CD4-positive, alpha-beta memory T cell (primary cell): ENCODE measurements around the gene DYSF. TPM values are rescaled to one million over a fixed set of nuclear protein-coding genes. Genes with fewer than 3 reads are reported as not detected.

ENCODE experiments used
- CTCF ChIA-PET: fragments of 350-600 bp; sonication (Branson Sonifier 250); formaldehyde crosslinking; loops from one replicate; lab custom pipeline; 2021; ENCODE audit warnings: inconsistent platforms; ENCODE audit not compliant: partially characterized antibody; lab: Charles Lee
- POLR2A ChIA-PET: fragments of 350-600 bp; sonication (Branson Sonifier 250); formaldehyde crosslinking; loops from one replicate; lab custom pipeline; 2021; ENCODE audit not compliant: partially characterized antibody; lab: Charles Lee
- DNase-seq, 5 donors: peaks; one replicate each; pipeline versions ENCODE4 v3.0.0 to v3.0.0-alpha.2; 2020 to 2022; ENCODE audit warnings: mixed read lengths in 1 of 5
- H3K27ac ChIP-seq: one replicate; pipeline ENCODE4 v1.7.0; 2013; ENCODE audit warnings: low read depth, low read length
- H3K27me3 ChIP-seq: 2 replicates; pipeline ENCODE4 v1.7.0; 2013; ENCODE audit warnings: mild to moderate bottlenecking, low read length, moderate library complexity; ENCODE audit not compliant: insufficient read depth
- H3K36me3 ChIP-seq: 2 replicates; pipeline ENCODE4 v1.7.0; 2013; ENCODE audit warnings: mild to moderate bottlenecking, low read length, moderate library complexity; ENCODE audit not compliant: insufficient read depth
- H3K4me1 ChIP-seq: 2 replicates; pipeline ENCODE4 v1.7.0; 2013; ENCODE audit warnings: mild to moderate bottlenecking, low read length, moderate library complexity; ENCODE audit not compliant: insufficient read depth
- H3K4me3 ChIP-seq, 2 donors: one replicate each; pipeline ENCODE4 v1.7.0; 2013; ENCODE audit warnings: low read length in 2 of 2, mild to moderate bottlenecking in 1 of 2
- H3K9me3 ChIP-seq, 2 donors: one replicate each; pipeline ENCODE4 v1.7.0; 2013; ENCODE audit warnings: low read length in 2 of 2, control low read depth in 1 of 2; ENCODE audit not compliant: control insufficient read depth in 1 of 2
- H3K27ac Mint-ChIP-seq, 7 donors: one replicate each; pipeline ENCODE4 v1.8.0; 2020 to 2021; ENCODE audit warnings: mixed read lengths in 7 of 7, mild to moderate bottlenecking in 6 of 7, inconsistent platforms in 3 of 7, moderate library complexity in 3 of 7
- H3K27me3 Mint-ChIP-seq, 2 donors: one replicate each; pipeline ENCODE4 v1.8.0; 2020 to 2021; ENCODE audit warnings: mixed read lengths in 2 of 2
- H3K36me3 Mint-ChIP-seq, 2 donors: one replicate each; pipeline ENCODE4 v1.8.0; 2020 to 2021; ENCODE audit warnings: mixed read lengths in 2 of 2, inconsistent platforms in 1 of 2, mild to moderate bottlenecking in 1 of 2
- H3K4me1 Mint-ChIP-seq, 4 donors: one replicate each; pipeline ENCODE4 v1.8.0; 2020 to 2021; ENCODE audit warnings: mixed read lengths in 4 of 4, mild to moderate bottlenecking in 1 of 4
- H3K4me3 Mint-ChIP-seq, 8 donors: one replicate each; pipeline ENCODE4 v1.8.0; 2020 to 2021; ENCODE audit warnings: mixed read lengths in 8 of 8, mild to moderate bottlenecking in 7 of 8, moderate library complexity in 6 of 8, inconsistent platforms in 3 of 8
- H3K9me3 Mint-ChIP-seq, 8 donors: one replicate each; pipeline ENCODE4 v1.8.0; 2020 to 2021; ENCODE audit warnings: mixed read lengths in 8 of 8, mild to moderate bottlenecking in 5 of 8, inconsistent platforms in 3 of 8, moderate library complexity in 1 of 8
- intact Hi-C: fragments of 100-400 bp; cut with micrococcal nuclease; formaldehyde crosslinking; loops from one replicate; pipeline ENCODE4 v1.15.1; 2023
- polyA plus RNA-seq, 2 donors: library from polyadenylated mRNA; unstranded; fragments of 300-500 nt; fragmentation: Illumina TruSeq; gene quantifications; one replicate each; pipeline ENCODE4 v1.2.3, GENCODE V29; 2021
- total RNA-seq, 2 experiments: library from RNA; stranded (reverse); gene quantifications; one replicate each; pipeline ENCODE4 v1.2.3, GENCODE V29; 2021

The DYSF gene
- total and polyA plus RNA-seq, 4 experiments from 2014 or later, result 0.28 to 0.49 TPM; not detected in 2

DNA sequence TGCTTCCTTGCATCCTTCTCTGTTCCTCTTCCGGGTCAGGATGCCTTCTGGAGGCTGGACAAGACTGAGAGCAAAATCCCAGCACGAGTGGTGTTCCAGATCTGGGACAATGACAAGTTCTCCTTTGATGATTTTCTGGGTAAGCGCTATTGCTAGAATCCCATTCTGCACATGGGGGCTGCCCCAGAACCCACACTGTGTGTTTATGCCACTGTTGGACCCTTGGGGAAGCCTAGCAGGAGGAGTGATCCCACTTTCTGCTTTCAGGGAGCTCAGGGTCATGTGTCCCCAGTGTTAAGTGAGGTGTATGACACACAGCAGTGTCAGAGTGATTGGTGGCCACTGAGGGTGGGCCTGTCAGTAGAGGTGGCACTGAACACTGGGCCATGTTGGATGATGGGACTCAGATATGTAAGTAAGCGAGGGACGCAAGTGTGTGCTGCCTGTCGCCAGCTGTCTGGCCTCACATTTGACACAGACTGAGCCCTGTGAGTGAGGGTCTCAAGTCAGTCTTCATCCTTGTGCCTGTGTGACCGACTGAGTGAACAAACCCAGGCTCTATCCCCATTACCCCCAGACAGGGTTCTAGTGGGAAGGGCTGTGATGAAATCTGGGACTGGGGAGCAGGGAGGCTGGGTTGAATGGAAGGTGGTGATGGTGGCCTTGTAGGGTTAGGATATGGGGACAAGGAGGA, 220.9 kb downstream of the DYSF start:
- ChIA-PET CTCF (no interaction called here), POLR2A (no interaction called here)
- no peaks in the 10 kb centered on the region for H3K27me3 ChIP-seq
- H3K36me3 Mint-ChIP-seq, result no peaks in the 10 kb centered on the region
- no peak overlapping the region for H3K27ac ChIP-seq
- H3K36me3 ChIP-seq, result no peaks in the 10 kb centered on the region
- no peaks in the 10 kb centered on the region for H3K9me3 Mint-ChIP-seq
- no peaks in the 10 kb centered on the region for H3K9me3 ChIP-seq
- no peak overlapping the region for H3K27ac Mint-ChIP-seq
- H3K4me1 Mint-ChIP-seq, result no peaks in the 10 kb centered on the region
- no peak overlapping the region for H3K4me3 Mint-ChIP-seq
- no peaks in the 10 kb centered on the region for H3K4me1 ChIP-seq
- no peak for DNase-seq
- intact Hi-C loops, result no loop called here
- peaks cover 2 to 4% of the 10 kb centered on the region in 2 donors for H3K27me3 Mint-ChIP-seq
- no peak overlapping the region for H3K4me3 ChIP-seq

DNA sequence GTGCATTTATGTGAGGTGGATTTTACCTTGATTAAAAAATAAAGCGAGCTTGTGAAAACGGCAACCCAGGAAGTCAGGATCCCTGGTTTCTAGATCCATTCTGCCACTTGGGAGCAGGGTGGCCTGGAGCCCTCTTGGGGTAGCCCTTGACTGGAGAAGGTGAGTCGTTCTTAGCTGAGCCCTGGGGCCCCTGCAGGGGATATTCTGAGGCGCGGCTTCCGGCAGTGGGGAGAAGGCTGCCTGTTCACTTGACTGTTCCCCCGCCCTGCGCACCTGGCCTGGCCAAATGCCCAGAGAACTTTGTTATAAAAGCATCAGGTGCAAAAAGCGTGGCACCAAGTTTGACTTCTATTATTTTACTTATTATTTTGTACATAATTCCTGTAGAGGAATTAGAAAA, 221.9 kb downstream of the DYSF start:
- no peak overlapping the region for H3K4me3 Mint-ChIP-seq
- no peaks in the 10 kb centered on the region for H3K36me3 Mint-ChIP-seq
- intact Hi-C loops, result no loop called here
- no peaks in the 10 kb centered on the region for H3K9me3 ChIP-seq
- no peaks in the 10 kb centered on the region for H3K36me3 ChIP-seq
- peaks cover 2 to 4% of the 10 kb centered on the region in 2 donors for H3K27me3 Mint-ChIP-seq
- H3K9me3 Mint-ChIP-seq, result no peaks in the 10 kb centered on the region
- no peak overlapping the region for H3K27ac ChIP-seq
- no peaks in the 10 kb centered on the region for H3K4me1 ChIP-seq
- H3K27me3 ChIP-seq, result no peaks in the 10 kb centered on the region
- ChIA-PET POLR2A (no interaction called here), CTCF (no interaction called here)
- no peak overlapping the region for H3K4me3 ChIP-seq
- H3K4me1 Mint-ChIP-seq, result no peaks in the 10 kb centered on the region
- H3K27ac Mint-ChIP-seq, result no peak overlapping the region
- DNase-seq, result no peak

DNA sequence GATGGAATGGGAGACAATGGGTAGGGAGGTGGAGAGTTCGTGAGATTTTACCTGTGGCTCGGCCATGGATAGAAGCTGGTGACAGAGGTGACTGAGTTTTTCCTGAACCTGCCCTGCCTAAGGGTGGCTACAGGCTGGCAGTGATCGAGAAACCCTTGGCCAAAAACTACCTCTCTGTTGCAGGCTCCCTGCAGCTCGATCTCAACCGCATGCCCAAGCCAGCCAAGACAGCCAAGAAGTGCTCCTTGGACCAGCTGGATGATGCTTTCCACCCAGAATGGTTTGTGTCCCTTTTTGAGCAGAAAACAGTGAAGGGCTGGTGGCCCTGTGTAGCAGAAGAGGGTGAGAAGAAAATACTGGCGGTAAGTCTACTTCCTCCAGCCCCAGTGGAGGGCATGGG, 225.5 kb downstream of the DYSF start:
- Histone ChIP-seq H3K27me3 (no peaks in the 10 kb centered on the region), H3K4me1 (no peaks in the 10 kb centered on the region), H3K27ac (no peak overlapping the region), H3K4me3 (no peak overlapping the region), H3K36me3 (no peaks in the 10 kb centered on the region), H3K9me3 (no peaks in the 10 kb centered on the region)
- Mint-ChIP-seq H3K4me1 (no peaks in the 10 kb centered on the region), H3K27ac (no peak overlapping the region), H3K27me3 (peaks cover 0 to 5% of the 10 kb centered on the region in 2 donors), H3K4me3 (no peak overlapping the region), H3K9me3 (no peaks in the 10 kb centered on the region), H3K36me3 (no peaks in the 10 kb centered on the region)
- intact Hi-C loops, result no loop called here
- DNase-seq, result no peak
- ChIA-PET POLR2A (no interaction called here), CTCF (no interaction called here)

DNA sequence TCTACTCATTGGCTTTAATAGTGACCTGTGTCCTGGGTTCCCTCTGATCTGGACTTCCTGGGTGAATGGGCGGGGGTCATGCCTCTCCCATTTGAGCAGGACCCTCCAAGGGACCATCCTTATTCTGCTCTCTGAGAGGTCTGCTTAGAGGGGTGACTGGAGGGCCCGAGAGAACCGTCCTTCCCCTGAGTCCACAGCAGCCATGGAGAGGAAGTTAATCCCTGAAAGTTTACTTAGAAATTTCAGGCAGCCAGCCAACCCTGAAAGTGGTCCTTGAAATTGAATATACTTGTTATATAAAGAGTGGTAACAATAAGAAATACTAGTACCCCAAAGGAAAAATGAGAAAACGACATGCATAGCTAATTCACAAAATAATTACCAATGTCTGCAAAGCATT, 226.1 kb downstream of the DYSF start:
- H3K27me3 ChIP-seq, result no peaks in the 10 kb centered on the region
- Mint-ChIP-seq H3K4me1 (no peaks in the 10 kb centered on the region), H3K4me3 (no peak overlapping the region), H3K36me3 (no peaks in the 10 kb centered on the region), H3K9me3 (no peaks in the 10 kb centered on the region), H3K27ac (no peak overlapping the region), H3K27me3 (peaks cover 0 to 5% of the 10 kb centered on the region in 2 donors)
- H3K4me1 ChIP-seq, result no peaks in the 10 kb centered on the region
- no peak overlapping the region for H3K27ac ChIP-seq
- no peak for DNase-seq
- no peak overlapping the region for H3K4me3 ChIP-seq
- H3K36me3 ChIP-seq, result no peaks in the 10 kb centered on the region
- ChIA-PET POLR2A (no interaction called here), CTCF (no interaction called here)
- H3K9me3 ChIP-seq, result no peaks in the 10 kb centered on the region
- intact Hi-C loops, result no loop called here

DNA sequence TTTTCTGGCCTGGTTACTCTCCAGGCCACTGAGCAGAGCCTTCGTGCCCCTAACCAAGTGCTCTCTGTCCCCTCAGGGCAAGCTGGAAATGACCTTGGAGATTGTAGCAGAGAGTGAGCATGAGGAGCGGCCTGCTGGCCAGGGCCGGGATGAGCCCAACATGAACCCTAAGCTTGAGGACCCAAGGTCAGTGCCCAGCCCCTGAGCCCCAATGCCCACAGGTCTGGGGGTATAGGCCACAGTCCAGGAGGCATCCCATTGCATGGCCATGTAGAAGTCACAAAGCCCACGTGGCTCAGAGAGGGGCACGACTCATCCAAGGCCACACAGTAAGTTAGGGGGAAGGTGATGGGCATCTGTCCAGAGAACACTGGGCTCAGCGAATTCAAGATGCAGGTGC, 227.6 kb downstream of the DYSF start:
- ChIA-PET POLR2A (no interaction called here), CTCF (no interaction called here)
- H3K27me3 ChIP-seq, result no peaks in the 10 kb centered on the region
- Mint-ChIP-seq H3K4me1 (no peaks in the 10 kb centered on the region), H3K9me3 (no peaks in the 10 kb centered on the region), H3K27ac (no peak overlapping the region), H3K4me3 (no peak overlapping the region), H3K27me3 (peaks cover 0 to 5% of the 10 kb centered on the region in 2 donors), H3K36me3 (no peaks in the 10 kb centered on the region)
- intact Hi-C loops, result no loop called here
- no peaks in the 10 kb centered on the region for H3K4me1 ChIP-seq
- no peak for DNase-seq
- no peak overlapping the region for H3K4me3 ChIP-seq
- no peak overlapping the region for H3K27ac ChIP-seq
- H3K36me3 ChIP-seq, result no peaks in the 10 kb centered on the region
- no peaks in the 10 kb centered on the region for H3K9me3 ChIP-seq

DNA sequence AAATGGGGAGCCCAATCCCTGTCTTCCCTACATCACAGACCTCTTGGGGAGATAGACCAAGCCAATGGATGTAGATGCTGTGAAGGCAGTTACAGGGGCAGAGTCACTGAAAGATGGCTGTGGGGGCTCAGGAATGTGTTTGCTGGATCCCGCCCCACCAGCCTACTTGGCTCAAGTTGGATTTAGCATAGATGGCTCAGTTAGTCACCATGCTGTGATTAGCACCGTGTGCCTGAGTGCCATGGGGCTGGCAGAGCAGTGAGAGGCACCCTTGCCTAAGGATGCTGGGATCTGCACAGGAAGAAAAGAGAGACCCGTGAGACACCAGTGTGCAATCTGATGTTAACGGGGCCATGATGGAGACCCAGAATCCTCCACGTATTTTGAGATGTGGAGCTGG, 228.3 kb downstream of the DYSF start:
- no peak for DNase-seq
- H3K36me3 Mint-ChIP-seq, result no peaks in the 10 kb centered on the region
- H3K27me3 ChIP-seq, result no peaks in the 10 kb centered on the region
- no peaks in the 10 kb centered on the region for H3K36me3 ChIP-seq
- H3K4me3 Mint-ChIP-seq, result no peak overlapping the region
- H3K9me3 ChIP-seq, result no peaks in the 10 kb centered on the region
- peaks cover 0 to 5% of the 10 kb centered on the region in 2 donors for H3K27me3 Mint-ChIP-seq
- no peaks in the 10 kb centered on the region for H3K4me1 Mint-ChIP-seq
- no peaks in the 10 kb centered on the region for H3K4me1 ChIP-seq
- no peak overlapping the region for H3K4me3 ChIP-seq
- no peaks in the 10 kb centered on the region for H3K9me3 Mint-ChIP-seq
- H3K27ac Mint-ChIP-seq, result no peak overlapping the region
- H3K27ac ChIP-seq, result no peak overlapping the region
- ChIA-PET POLR2A (no interaction called here), CTCF (no interaction called here)
- intact Hi-C loops, result no loop called here

DNA sequence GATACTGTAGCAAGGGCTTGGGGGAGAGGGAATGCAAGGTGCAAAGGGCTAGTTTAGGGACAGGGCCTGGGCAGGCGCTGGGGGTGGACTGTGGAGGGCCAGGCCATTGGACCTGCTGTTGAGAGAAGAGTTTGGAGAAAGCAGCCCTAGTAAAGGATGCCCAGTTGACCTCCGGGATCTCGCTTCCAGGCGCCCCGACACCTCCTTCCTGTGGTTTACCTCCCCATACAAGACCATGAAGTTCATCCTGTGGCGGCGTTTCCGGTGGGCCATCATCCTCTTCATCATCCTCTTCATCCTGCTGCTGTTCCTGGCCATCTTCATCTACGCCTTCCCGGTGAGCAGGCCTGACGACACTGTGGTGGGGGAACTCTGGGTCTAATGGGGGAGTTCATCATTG, 229.0 kb downstream of the DYSF start:
- no peak overlapping the region for H3K4me3 ChIP-seq
- no peaks in the 10 kb centered on the region for H3K4me1 ChIP-seq
- Mint-ChIP-seq H3K27me3 (peaks cover 0 to 2% of the 10 kb centered on the region in 2 donors), H3K27ac (no peak overlapping the region), H3K4me1 (no peaks in the 10 kb centered on the region), H3K4me3 (no peak overlapping the region), H3K9me3 (no peaks in the 10 kb centered on the region), H3K36me3 (no peaks in the 10 kb centered on the region)
- DNase-seq, result peak in 1 of 5 donors; percentile 8
- ChIA-PET CTCF (no interaction called here), POLR2A (no interaction called here)
- H3K27ac ChIP-seq, result no peak overlapping the region
- no peaks in the 10 kb centered on the region for H3K36me3 ChIP-seq
- intact Hi-C loops, result no loop called here
- H3K9me3 ChIP-seq, result no peaks in the 10 kb centered on the region
- H3K27me3 ChIP-seq, result no peaks in the 10 kb centered on the region

DNA sequence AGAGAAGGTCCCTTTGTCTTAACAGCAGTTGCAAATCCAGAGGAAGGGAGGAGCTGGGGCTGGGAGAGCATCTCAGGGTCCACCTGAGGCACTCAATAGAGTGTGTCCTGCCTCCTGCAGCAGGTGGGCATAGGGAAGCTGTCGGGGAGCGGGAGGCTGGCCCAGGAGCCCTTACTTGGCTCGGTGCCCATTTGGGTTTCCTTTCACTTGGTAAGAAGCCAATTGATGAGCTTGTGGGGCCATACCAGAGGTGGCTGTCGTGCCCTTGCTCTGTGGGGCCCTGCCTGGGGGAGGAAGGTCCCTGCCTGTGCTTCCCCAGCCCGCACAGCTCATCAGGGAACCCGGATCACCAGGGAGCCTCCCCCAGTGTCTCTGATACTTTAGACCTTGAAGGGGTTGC, 229.7 kb downstream of the DYSF start:
- Mint-ChIP-seq H3K27me3 (peaks cover 0 to 2% of the 10 kb centered on the region in 2 donors), H3K4me1 (no peaks in the 10 kb centered on the region), H3K36me3 (no peaks in the 10 kb centered on the region), H3K4me3 (no peak overlapping the region), H3K9me3 (no peaks in the 10 kb centered on the region), H3K27ac (no peak overlapping the region)
- Histone ChIP-seq H3K27me3 (no peaks in the 10 kb centered on the region), H3K4me1 (no peaks in the 10 kb centered on the region), H3K4me3 (no peak overlapping the region), H3K27ac (no peak overlapping the region), H3K9me3 (no peaks in the 10 kb centered on the region), H3K36me3 (no peaks in the 10 kb centered on the region)
- DNase-seq, result no peak
- POLR2A ChIA-PET, result no interaction called here
- CTCF ChIA-PET, result no interaction called here
- intact Hi-C loops, result no loop called here
